Measurements from ENCODE around the gene CDC42BPA. TPM values are rescaled to one million over a fixed set of nuclear protein-coding genes. Genes with fewer than 3 reads are reported as not detected.
"Not testable (repeated sequence)": the region's sequence is repeated elsewhere in the genome, so short reads cannot be mapped to it uniquely, and the experiment has no call there.

CDC42BPA gene
- total RNA-seq, 1 donor: 113 TPM

DNA sequence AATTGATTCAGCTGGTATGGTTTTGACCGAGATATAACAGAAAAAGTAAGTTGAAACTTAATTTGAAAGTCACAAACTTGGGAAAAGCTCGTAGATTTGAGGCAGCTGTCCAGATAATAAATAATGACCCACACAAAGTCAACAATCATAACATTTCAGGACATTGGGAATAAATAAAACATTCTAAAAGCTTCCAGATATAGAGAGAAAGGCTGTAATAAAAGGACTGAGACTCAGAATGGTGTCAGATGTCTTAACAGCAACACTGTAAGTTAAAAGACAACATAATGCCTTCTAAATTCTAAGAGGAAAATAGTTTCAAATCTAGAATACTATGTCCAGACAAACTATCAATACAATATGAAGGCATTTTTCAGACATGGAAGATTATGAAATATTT, 163.3 kb downstream of the CDC42BPA start:
- no peak overlapping the region for H3K4me3 ChIP-seq (ENCODE audit: low read depth, low read length)
- DNase-seq (ENCODE audit: low read depth): peak; percentile 39
- TF ChIP-seq CTCF (IDR thresholded peaks at IDR 0.05; ENCODE audit: insufficient read depth, low read depth, low read length): no peak

DNA sequence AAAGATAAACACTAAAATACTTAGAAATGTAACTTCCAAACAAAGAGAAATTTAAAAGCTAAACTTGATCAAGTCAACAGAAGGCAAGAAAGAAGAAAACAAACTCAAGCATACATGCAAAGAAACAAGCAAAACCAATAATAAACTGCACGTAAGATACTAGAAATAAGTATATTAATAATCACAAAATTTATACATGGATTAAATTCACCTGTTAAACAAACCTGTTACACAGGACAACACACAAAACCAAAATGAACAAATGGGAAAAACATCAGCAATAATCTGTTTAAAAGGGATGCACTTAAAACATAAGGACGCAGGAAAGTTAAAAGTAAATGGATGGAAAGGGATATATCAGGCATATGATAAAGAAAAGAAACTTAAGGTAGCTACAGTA, 165.8 kb downstream of the CDC42BPA start:
- H3K4me3 ChIP-seq (ENCODE audit: low read depth, low read length): no peak overlapping the region
- DNase-seq (ENCODE audit: low read depth): no peak
- no peak for TF ChIP-seq CTCF (IDR thresholded peaks at IDR 0.05; ENCODE audit: insufficient read depth, low read depth, low read length)

DNA sequence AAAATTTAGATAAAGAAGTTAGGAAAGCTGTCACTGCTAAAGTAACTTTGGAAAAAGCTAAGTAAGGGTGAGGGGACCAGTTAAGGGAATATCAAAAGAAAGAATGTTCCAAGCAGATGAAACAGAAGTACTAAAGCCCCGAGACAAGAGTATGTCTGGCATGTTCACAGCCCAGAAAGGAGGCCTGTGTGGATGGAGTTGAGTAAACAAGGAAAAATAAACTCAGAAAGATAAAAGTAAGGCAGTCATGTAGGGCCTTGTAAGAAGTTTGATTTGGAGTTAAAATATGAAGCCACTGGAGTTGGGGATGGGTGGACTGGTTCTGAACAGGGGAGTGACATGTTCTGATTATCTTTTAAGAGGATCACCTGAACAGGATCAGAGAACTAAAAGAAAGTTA, 177.9 kb downstream of the CDC42BPA start:
- H3K4me3 ChIP-seq (ENCODE audit: low read depth, low read length): no peak overlapping the region
- no peak for TF ChIP-seq CTCF (IDR thresholded peaks at IDR 0.05; ENCODE audit: insufficient read depth, low read depth, low read length)
- peak; percentile 28 for DNase-seq (ENCODE audit: low read depth)

- DNase-seq (ENCODE audit: low read depth): peak; percentile 34
- no peak overlapping the region for H3K4me3 ChIP-seq (ENCODE audit: low read depth, low read length)
- TF ChIP-seq CTCF (IDR thresholded peaks at IDR 0.05; ENCODE audit: insufficient read depth, low read depth, low read length): no peak
These were observed 182.0 kb downstream of the CDC42BPA start for GRCh38 chr1:227136210-227136820.

DNA sequence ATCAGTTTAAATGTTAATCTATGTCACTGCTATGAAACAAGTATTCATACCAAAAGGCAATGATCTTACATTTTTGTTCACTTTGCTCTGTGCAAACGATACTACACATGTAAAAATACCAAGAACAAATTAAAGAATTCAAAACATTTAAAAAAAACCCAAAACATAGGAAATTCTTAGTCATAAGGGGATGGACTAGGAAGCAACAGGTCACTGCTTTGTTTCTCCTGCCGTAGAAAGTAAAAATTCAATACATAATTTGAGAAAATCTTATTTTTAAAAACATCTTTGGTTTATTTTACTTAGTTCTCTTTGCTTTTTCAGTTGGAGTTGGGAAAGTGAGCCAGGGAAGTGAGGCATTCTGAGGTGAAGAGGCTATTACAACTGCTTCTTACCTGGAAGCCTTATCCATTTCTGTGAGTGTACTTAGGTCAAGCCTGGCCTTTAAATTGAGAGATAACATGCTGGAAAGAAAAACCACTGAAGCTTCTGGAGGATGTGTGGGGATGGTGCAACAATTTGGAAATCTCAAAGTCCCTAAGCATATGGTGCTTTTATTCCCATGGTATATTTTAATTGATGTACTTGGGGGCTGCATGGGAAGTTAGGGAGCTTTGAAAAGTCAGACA, 183.5 kb downstream of the CDC42BPA start:
- H3K4me3 ChIP-seq (ENCODE audit: low read depth, low read length): no peak overlapping the region
- no peak for TF ChIP-seq CTCF (IDR thresholded peaks at IDR 0.05; ENCODE audit: insufficient read depth, low read depth, low read length)
- DNase-seq (ENCODE audit: low read depth): peak; percentile 64

- H3K4me3 ChIP-seq (ENCODE audit: low read depth, low read length); DNase-seq (ENCODE audit: low read depth): not testable (repeated sequence)
These were observed 185.6 kb downstream of the CDC42BPA start for GRCh38 chr1:227132695-227133094.

DNA sequence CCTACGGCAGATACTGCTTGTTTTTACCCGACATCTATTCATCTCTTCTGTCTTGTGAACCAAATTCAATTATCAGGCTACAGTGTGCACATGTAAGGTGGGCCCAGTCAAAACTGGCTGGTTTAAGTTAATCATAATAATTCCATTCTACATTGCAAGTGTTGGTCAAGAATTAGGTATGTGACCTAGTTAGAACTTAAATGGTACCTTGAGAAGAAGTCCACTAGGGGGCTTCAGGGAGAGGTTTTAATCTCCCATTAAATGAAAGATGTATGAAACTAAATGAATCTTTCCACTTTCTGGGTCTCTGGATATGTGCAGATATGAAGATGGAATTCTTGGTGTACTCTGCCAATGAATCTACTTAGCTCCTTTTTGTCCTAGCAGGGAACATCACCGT, 187.1 kb downstream of the CDC42BPA start:
- TF ChIP-seq CTCF (IDR thresholded peaks at IDR 0.05; ENCODE audit: insufficient read depth, low read depth, low read length): peak; percentile 59
- H3K4me3 ChIP-seq (ENCODE audit: low read depth, low read length): no peak overlapping the region
- DNase-seq (ENCODE audit: low read depth): peak; percentile 43
